Astrocyte of the cerebellum (primary cell): ENCODE results near the gene TTC32.

ENCODE experiments used
- DNase-seq: peaks from one replicate; pipeline ENCODE4 v3.0.0-alpha.2; 2011; ENCODE audit warnings: low read depth
- H3K4me3 ChIP-seq: 2 replicates; pipeline ENCODE4 v1.5.1; 2011; ENCODE audit warnings: mild to moderate bottlenecking, low read depth, low read length, moderate library complexity
- CTCF ChIP-seq: IDR thresholded peaks from 2 replicates; pipeline ENCODE4 v1.5.1; 2012; ENCODE audit warnings: low read length, low read depth, moderate library complexity, mild to moderate bottlenecking; ENCODE audit errors: missing control alignments
- in situ Hi-C: cut with HindIII; loops from 2 replicates; pipeline ENCODE4 v1.10.0; 2017; ENCODE audit warnings: low sequenced_read_pairs

The TTC32 gene

GRCh38 chr2:19899985-19900930 lies 1.5 kb downstream of the TTC32 start:
- DNase-seq: no peak
- no peak for TF ChIP-seq CTCF

DNA sequence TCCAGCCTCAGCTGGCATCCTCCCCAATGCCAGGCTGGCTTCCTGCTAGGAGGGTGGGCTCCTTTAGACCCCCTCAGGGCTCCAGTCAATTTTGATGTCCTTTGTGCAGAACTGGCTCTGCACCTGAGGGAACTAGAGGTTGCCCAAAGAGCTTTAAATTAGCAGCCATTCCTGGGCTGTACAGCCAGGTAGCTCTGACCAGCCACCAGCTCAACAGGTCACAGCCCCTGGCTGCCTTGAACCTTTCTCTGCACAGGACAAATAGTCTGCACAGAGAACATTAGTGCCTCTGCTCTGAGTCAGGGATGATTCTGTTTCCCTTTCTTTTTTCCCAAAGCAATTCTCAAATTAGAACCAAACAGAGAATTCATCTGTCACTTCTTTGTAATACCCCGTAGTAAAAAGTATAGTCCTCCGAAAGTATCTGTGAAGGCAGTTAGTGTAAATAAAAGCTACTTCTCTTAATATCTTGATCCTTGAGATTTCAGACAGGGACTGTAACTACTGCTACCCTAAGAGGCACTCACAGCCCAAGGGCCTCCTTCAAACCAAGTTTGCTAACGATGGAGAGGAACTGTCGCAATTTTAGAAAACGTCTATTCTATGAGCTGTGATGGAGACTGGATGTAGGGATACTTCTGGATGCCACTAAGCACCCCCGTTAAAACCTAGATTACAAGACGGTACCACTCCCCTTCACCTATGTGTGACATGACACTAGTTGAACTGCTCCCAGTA lies 3.0 kb downstream of the TTC32 start:
- TF ChIP-seq CTCF: no peak
- in situ Hi-C loops: no loop called here
- no peak for DNase-seq
- H3K4me3 ChIP-seq: peak overlapping the region; percentile 0

More at GRCh38 chr2:19899985-19900930, 1.5 kb downstream of the TTC32 start:
- in situ Hi-C loops: no loop called here
- H3K4me3 ChIP-seq: peak overlapping the region; percentile 75

- H3K4me3 ChIP-seq: no peak overlapping the region
- no peak for TF ChIP-seq CTCF
- in situ Hi-C loops: no loop called here
- no peak for DNase-seq
These were observed 4.0 kb downstream of the TTC32 start for GRCh38 chr2:19897623-19898245.

DNA sequence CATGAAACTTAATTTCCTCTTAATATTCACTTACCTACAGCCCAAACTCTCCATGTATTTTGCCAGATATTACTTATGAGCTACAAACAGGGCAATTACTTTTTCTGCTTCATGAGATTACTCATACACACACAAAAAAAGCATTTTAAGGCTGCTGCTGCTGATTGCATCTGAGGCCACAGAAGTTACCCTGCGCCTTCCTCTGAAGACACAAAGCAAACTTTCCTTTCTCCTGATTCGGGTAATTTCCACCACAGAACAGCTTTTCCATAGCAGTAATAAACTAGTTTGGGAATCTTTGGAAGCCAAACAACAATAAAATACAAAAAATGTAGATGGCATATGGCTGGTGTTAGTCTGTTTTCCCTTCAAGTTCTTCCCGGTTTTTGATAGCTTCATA lies 6.2 kb downstream of the TTC32 start:
- H3K4me3 ChIP-seq: no peak overlapping the region
- TF ChIP-seq CTCF: no peak
- no peak for DNase-seq
- in situ Hi-C loops: no loop called here

- no peak overlapping the region for H3K4me3 ChIP-seq
- in situ Hi-C loops: no loop called here
- TF ChIP-seq CTCF: no peak
- DNase-seq: no peak
These were observed 7.5 kb downstream of the TTC32 start for GRCh38 chr2:19894134-19894792.
